HepG2 (cell line): Measurements from ENCODE around the gene AHSA1. TPM values are rescaled to one million over a fixed set of nuclear protein-coding genes. Genes with fewer than 3 reads are reported as not detected.

Source experiments
- AFF4 ChIP-seq: sonication (generic); formaldehyde crosslinking; IDR thresholded peaks from 2 replicates; pipeline ENCODE4 v1.4.0; 2020; ENCODE audit warnings: missing genetic modification reagents
- ARNTL ChIP-seq: sonication (generic); formaldehyde crosslinking; IDR thresholded peaks from 2 replicates; pipeline ENCODE4 v1.4.0; 2020; ENCODE audit warnings: mild to moderate bottlenecking, missing genetic modification reagents
- DBP ChIP-seq: sonication (generic); formaldehyde crosslinking; IDR thresholded peaks from 2 replicates; pipeline ENCODE4 v1.4.0; 2020; ENCODE audit warnings: missing genetic modification reagents; ENCODE audit errors: not compliant biosample characterization
- EHMT2 ChIP-seq: fragments of 200-600 bp; sonication (generic); IDR thresholded peaks from 2 replicates; pipeline ENCODE4 v1.7.0; 2017; ENCODE audit warnings: antibody characterized with exemption, low read depth, low read length, borderline replicate concordance
- GABPB1 ChIP-seq: IDR thresholded peaks from 2 replicates; pipeline ENCODE4 v1.6.1; 2016; ENCODE audit warnings: mild to moderate bottlenecking, missing genetic modification reagents, moderate library complexity, missing compliant biosample characterization
- MED1 ChIP-seq: sonication (generic); formaldehyde crosslinking; IDR thresholded peaks from 2 replicates; pipeline ENCODE4 v1.4.0; 2020; ENCODE audit warnings: missing genetic modification reagents
- MTF1 ChIP-seq: sonication (generic); formaldehyde crosslinking; IDR thresholded peaks from 2 replicates; pipeline ENCODE4 v1.5.0; 2020; ENCODE audit warnings: missing genetic modification reagents
- POLR2A ChIP-seq, 2 experiments: IDR thresholded peaks; 2 replicates each; pipeline ENCODE4 v1.6.1; 2011; ENCODE audit warnings: low read depth in 2 of 2, low read length in 2 of 2, mild to moderate bottlenecking in 1 of 2, moderate library complexity in 1 of 2; ENCODE audit not compliant: insufficient read depth in 1 of 2
- SCMH1 ChIP-seq: sonication (generic); formaldehyde crosslinking; IDR thresholded peaks from 2 replicates; pipeline ENCODE4 v1.9.0; 2021; ENCODE audit warnings: missing genetic modification reagents, mild to moderate bottlenecking, borderline replicate concordance
- SP1 ChIP-seq, 2 experiments: fragments of 450-650 bp in 1 of 2; sonication (generic) in 1 of 2; formaldehyde crosslinking in 1 of 2; IDR thresholded peaks; 2 replicates each; pipeline versions ENCODE4 v1.4.0 to v1.6.1; 2016 to 2020; ENCODE audit warnings: missing genetic modification reagents in 1 of 2
- SP5 ChIP-seq: IDR thresholded peaks from 2 replicates; pipeline ENCODE4 v1.6.1; 2016; ENCODE audit warnings: low read depth, borderline replicate concordance
- TEAD3 ChIP-seq: optimal IDR thresholded peaks from 2 replicates; pipeline ENCODE3; 2016; ENCODE audit warnings: borderline replicate concordance
- TIGD3 ChIP-seq: sonication (generic); formaldehyde crosslinking; IDR thresholded peaks from 2 replicates; pipeline ENCODE4 v1.5.1; 2020; ENCODE audit warnings: mild to moderate bottlenecking, missing genetic modification reagents, borderline replicate concordance
- ZFP90 ChIP-seq: sonication (generic); formaldehyde crosslinking; IDR thresholded peaks from 2 replicates; pipeline ENCODE4 v1.8.0; 2022; ENCODE audit warnings: missing genetic modification reagents, mild to moderate bottlenecking, inconsistent platforms, borderline replicate concordance
- ZHX2 ChIP-seq, 2 experiments: sonication (generic) in 1 of 2; formaldehyde crosslinking in 1 of 2; IDR thresholded peaks; 2 replicates each; pipeline versions ENCODE4 v1.6.1 to v1.9.0; 2014 to 2022; ENCODE audit warnings: antibody characterized with exemption in 1 of 2, borderline replicate concordance in 1 of 2, inconsistent platforms in 1 of 2, low read depth in 1 of 2, missing genetic modification reagents in 1 of 2
- ZNF547 ChIP-seq: sonication (generic); formaldehyde crosslinking; IDR thresholded peaks from 2 replicates; pipeline ENCODE4 v1.5.1; 2020; ENCODE audit warnings: mild to moderate bottlenecking, missing genetic modification reagents
- ZNF616 ChIP-seq: sonication (generic); formaldehyde crosslinking; IDR thresholded peaks from 2 replicates; pipeline ENCODE4 v1.5.0; 2020; ENCODE audit warnings: low read depth, mild to moderate bottlenecking, missing genetic modification reagents
- polyA plus RNA-seq, 8 experiments: library from polyadenylated mRNA; depleted of rRNA in 3 of 8; stranded (reverse) in 7 of 8; unstranded in 1 of 8; fragments of >200 nt; fragmentation: Illumina TruSeq in 4 of 8; extraction: Trizol in 4 of 8; gene quantifications; 2 replicates each; pipeline versions ENCODE4 v1.2.1 to v1.2.3, GENCODE V29; 2011 to 2016; ENCODE audit warnings: low read depth in 4 of 8, missing spikeins in 1 of 8, mixed read lengths in 1 of 8; ENCODE audit not compliant: insufficient read depth in 1 of 8
- total RNA-seq, 5 experiments: library from RNA; depleted of rRNA; stranded (reverse); fragments of >200 nt; fragmentation: Illumina TruSeq; extraction: Trizol; gene quantifications; 2 replicates each; pipeline ENCODE4 v1.2.3, GENCODE V29; 2016; ENCODE audit warnings: low read depth in 1 of 5

The AHSA1 gene
- total and polyA plus RNA-seq, 2 of the 13 experiments (the other 11 are each of a cell fraction or from before 2014, with no cell fraction given): 113 to 241 TPM

GRCh38 chr14:77508249-77508648, 50.4 kb downstream of the AHSA1 start (continued):
- TF ChIP-seq DBP (CRISPR knock-in tag): no peak
- no peak for TF ChIP-seq AFF4 (CRISPR knock-in tag)
- no peak for TF ChIP-seq ZFP90 (CRISPR knock-in tag)
- TF ChIP-seq TEAD3 (CRISPR knock-in tag): peak; percentile 80
- TF ChIP-seq GABPB1 (CRISPR knock-in tag): no peak
- no peak for TF ChIP-seq POLR2A (IDR thresholded peaks at IDR 0.05; ENCODE audit: insufficient read depth in 1 of 2, low read depth in 2 of 2, low read length in 2 of 2)
- TF ChIP-seq ZNF616: no peak
- no peak for TF ChIP-seq TIGD3 (CRISPR knock-in tag)
- TF ChIP-seq ZHX2 (IDR thresholded peaks at IDR 0.05; ENCODE audit: low read depth): no peak
- no peak for TF ChIP-seq ZHX2 (CRISPR knock-in tag; IDR thresholded peaks at IDR 0.05; ENCODE audit: borderline replicate concordance)
- no peak for TF ChIP-seq EHMT2
- TF ChIP-seq ZNF547 (CRISPR knock-in tag): no peak
- TF ChIP-seq SP1 (IDR thresholded peaks at IDR 0.05): no peak
- TF ChIP-seq SP1 (CRISPR knock-in tag; IDR thresholded peaks at IDR 0.05): no peak
- TF ChIP-seq ARNTL (CRISPR knock-in tag): no peak
- TF ChIP-seq SCMH1 (CRISPR knock-in tag): no peak
- TF ChIP-seq SP5: no peak
- no peak for TF ChIP-seq MTF1 (CRISPR knock-in tag)
- TF ChIP-seq MED1 (CRISPR knock-in tag): 0 out of 2 replicates have a peak, but pooled peaks have one; percentile 31
